ENCODE measurements around the gene NES. TPM values are rescaled to one million over a fixed set of nuclear protein-coding genes. Genes with fewer than 3 reads are reported as not detected.

The NES gene
- total and polyA plus RNA-seq, 2 of the 8 experiments (the other 6 are each of a cell fraction or from before 2014, with no cell fraction given): 13.3 to 135 TPM

GRCh38 chr1:156708218-156708661 is 31.0 kb upstream of the NES start:
- peak overlapping the region; percentile 63; the same call in 1 of the 2 replicates for H2BK20ac ChIP-seq (ENCODE audit: low read length)
- H3K36me3 ChIP-seq (ENCODE audit: control insufficient read depth in 2 of 4, insufficient read depth in 4 of 4, low read length in 3 of 4): no peaks in the 10 kb centered on the region
- H2AK5ac ChIP-seq (ENCODE audit: low read depth, low read length): no peak overlapping the region
- H3K56ac ChIP-seq (replicated peaks; ENCODE audit: insufficient read length, low read depth, low read length): peak overlapping the region; percentile 32
- peak overlapping the region; percentile 57; the same call in 1 of the 2 replicates for H3K27ac ChIP-seq (ENCODE audit: low read depth, low read length)
- H3K18ac ChIP-seq (ENCODE audit: extremely low read depth, low read length): peak overlapping the region; percentile 98
- peak overlapping the region; percentile 91; the same call in 1 of the 2 replicates for H4K8ac ChIP-seq (ENCODE audit: extremely low read depth, insufficient read depth, low read length)
- H3K4me1 ChIP-seq (replicated peaks in 1 of 4; ENCODE audit: control insufficient read depth in 3 of 4, insufficient read depth in 4 of 4, low read length in 3 of 4): peaks cover 27 to 64% (median 46%) of the 10 kb centered on the region in 4 experiments
- H4K5ac ChIP-seq (ENCODE audit: insufficient read length, low read depth, low read length): peak overlapping the region; percentile 82
- 8% methylated on average over 4 of the region's 4 CpGs; no CpG with 5 or more reads in 1 of the 2 experiments for WGBS, 2 experiments (ENCODE audit: extremely low coverage in 1 of 2, insufficient coverage in 1 of 2, insufficient read length in 1 of 2, insufficient replicate concordance in 2 of 2, low coverage in 1 of 2, low lambda C conversion rate in 2 of 2, missing lambda C conversion rate in 1 of 2)
- no peaks in the 10 kb centered on the region for H3K9me3 ChIP-seq (ENCODE audit: insufficient read depth in 2 of 2, low read depth in 1 of 2, low read length in 1 of 2)
- H2BK15ac ChIP-seq (ENCODE audit: low read length): no peak overlapping the region
- peaks cover under 1 to 7% of the 10 kb centered on the region in 2 experiments for H4K20me1 ChIP-seq (replicated peaks in 1 of 2; ENCODE audit: control insufficient read depth in 1 of 2, insufficient read depth in 2 of 2, low read length in 2 of 2)
- peak overlapping the region; percentile 99; the same call in 1 of the 2 replicates for H2BK5ac ChIP-seq (ENCODE audit: low read depth, low read length)
- H2AFZ ChIP-seq (ENCODE audit: low read length): no peak overlapping the region
- peak overlapping the region; percentile 98 for H3K4ac ChIP-seq (replicated peaks; ENCODE audit: insufficient read length, low read depth, low read length)
- H3K23ac ChIP-seq (ENCODE audit: insufficient read length): no peak overlapping the region
- H2BK120ac ChIP-seq (replicated peaks; ENCODE audit: low read depth, low read length): peak overlapping the region; percentile 77
- peak overlapping the region; percentile 99 for H2BK12ac ChIP-seq (ENCODE audit: low read depth, low read length)
- H3K79me2 ChIP-seq (ENCODE audit: control insufficient read depth in 1 of 2, insufficient read depth in 2 of 2, low read length in 2 of 2): peaks cover 7 to 18% of the 10 kb centered on the region in 2 experiments; a peak in 2 of 4 replicates
- CTCF ChIA-PET (ENCODE audit: partially characterized antibody): interaction anchor here (0.8 to 66.0 kb wide), 9 partner anchors 3 to 182 kb away, joined by 3 to 4284 read pairs (median 18); partner anchors contain the start of genes CRABP2, INSRR, ISG20L2 and METTL25B
- peak overlapping the region in 3 of 4 experiments; percentile 21 to 80 (median 30); a peak in 6 of 8 replicates for H3K4me3 ChIP-seq (ENCODE audit: extremely low read depth in 1 of 4, insufficient read depth in 2 of 4, low read depth in 3 of 4, low read length in 4 of 4)
- H3K23me2 ChIP-seq (ENCODE audit: low read depth, low read length): peaks cover 31% of the 10 kb centered on the region; the same call in 1 of the 2 replicates
- H3K14ac ChIP-seq (ENCODE audit: insufficient read length): no peak overlapping the region
- no peaks in the 10 kb centered on the region for H3K79me1 ChIP-seq (ENCODE audit: low read depth, low read length)
- FAIRE-seq: peak; percentile 90
- H3K27me3 ChIP-seq (replicated peaks in 1 of 4; ENCODE audit: control insufficient read depth in 3 of 4, extremely low read depth in 1 of 4, insufficient read depth in 3 of 4, low read length in 3 of 4): peaks cover 0 to 19% (median 8%) of the 10 kb centered on the region in 4 experiments; a peak in 4 of 7 replicates
- H4K91ac ChIP-seq (replicated peaks; ENCODE audit: insufficient read length, low read length): peak overlapping the region; percentile 94
- 0 out of 7 replicates have a peak overlapping the region, but pooled peaks of 2 of the 4 experiments have one; percentile 25 to 46 for H3K9ac ChIP-seq (replicated peaks in 1 of 4; ENCODE audit: extremely low read depth in 1 of 4, low read depth in 3 of 4, low read length in 3 of 4)
- peak overlapping the region; percentile 77 to 94 for H3K4me2 ChIP-seq (ENCODE audit: insufficient read depth in 1 of 2, low read depth in 2 of 2, low read length in 2 of 2)
- POLR2A ChIA-PET (ENCODE audit: partially characterized antibody): interaction anchor here (0.9 to 16.9 kb wide), 15 partner anchors 8 to 216 kb away, joined by 3 to 530 read pairs (median 7); partner anchors contain the start of genes HDGF, ISG20L2, METTL25B and MRPL24
- peak in 1 of 2 experiments; percentile 76 for DNase-seq (ENCODE audit: low read depth in 1 of 2, low spot score in 2 of 2)
- TF ChIP-seq KDM1A (IDR thresholded peaks at IDR 0.05; ENCODE audit: borderline replicate concordance, low read length): peak; percentile 64; the same call in 1 of the 2 replicates
- 0 out of 2 replicates have a peak, but pooled peaks have one; percentile 29 for TF ChIP-seq MAX (IDR thresholded peaks at IDR 0.05)
- TF ChIP-seq FOSL1 (IDR thresholded peaks at IDR 0.05; ENCODE audit: insufficient read depth, low read depth, low read length): peak; percentile 82
- 0 out of 2 replicates have a peak, but pooled peaks have one; percentile 30 for TF ChIP-seq TEAD4 (IDR thresholded peaks at IDR 0.05; ENCODE audit: low read depth, low read length)
- TF ChIP-seq ASH2L (IDR thresholded peaks at IDR 0.05; ENCODE audit: low read length): peak; percentile 70
- TF ChIP-seq EZH2 (IDR thresholded peaks at IDR 0.05; ENCODE audit: low read depth, low read length, severe bottlenecking): no peak
- TF ChIP-seq EGR1 (IDR thresholded peaks at IDR 0.05; ENCODE audit: borderline replicate concordance, low read depth, low read length): peak; percentile 88
- TF ChIP-seq CREB1 (IDR thresholded peaks at IDR 0.05): 0 out of 2 replicates have a peak, but pooled peaks have one; percentile 15
- peak; percentile 62; the same call in 1 of the 2 replicates for TF ChIP-seq JUN (IDR thresholded peaks at IDR 0.05; ENCODE audit: low read depth, low read length)
- peak; percentile 30; the same call in 1 of the 2 replicates for TF ChIP-seq ATF2 (IDR thresholded peaks at IDR 0.05; ENCODE audit: low read length)
